Activated effector memory CD4-positive, alpha-beta T cell treated with Interleukin-2 at 50 U/mL for 16 hours (primary cell): ENCODE measurements around the gene SKI.
A peak's percentile ranks its signal among the peaks of the same experiment; 100 is the strongest.
"Not testable (repeated sequence)": the region's sequence is repeated elsewhere in the genome, so short reads cannot be mapped to it uniquely, and the experiment has no call there.

ENCODE experiments used
- DNase-seq: peaks from one replicate; pipeline ENCODE4 v3.0.0-alpha.2; 2020

SKI gene

DNA sequence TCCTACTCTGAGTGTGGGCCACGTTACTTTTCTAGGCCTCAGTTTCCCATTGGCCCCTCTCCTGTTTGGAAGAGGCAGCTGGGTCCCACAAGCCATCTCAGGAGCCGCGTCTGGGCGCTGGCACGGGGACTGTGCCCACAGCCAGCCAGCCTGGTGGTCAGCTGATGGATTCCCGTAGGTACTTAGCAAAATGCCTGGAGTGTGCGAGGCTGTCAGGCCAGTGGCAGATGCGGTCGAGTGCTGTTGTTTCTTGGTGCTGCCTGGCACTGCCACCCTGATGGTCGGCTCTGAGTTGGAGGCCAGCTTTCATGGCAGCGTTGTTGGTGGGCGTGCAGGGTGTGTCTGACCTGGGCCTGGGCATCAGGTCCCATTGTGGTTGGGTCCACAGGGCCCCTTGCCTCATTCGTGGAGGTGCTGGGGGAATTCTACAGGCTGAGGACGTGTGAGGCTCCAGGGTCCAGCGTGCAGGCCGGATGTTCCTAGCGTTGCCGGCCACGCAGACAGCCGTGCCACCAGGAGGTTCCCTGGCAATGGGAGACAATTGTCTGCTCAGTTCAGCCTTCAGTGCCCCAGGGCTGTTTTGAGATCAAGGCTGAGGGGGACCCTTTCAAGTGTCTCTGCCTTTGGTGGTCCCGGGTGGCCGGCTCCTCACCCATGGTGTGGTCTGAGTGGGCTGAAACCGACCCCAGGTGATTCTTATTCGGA is 20.9 kb downstream of the SKI start:
- DNase-seq, result no peak

DNA sequence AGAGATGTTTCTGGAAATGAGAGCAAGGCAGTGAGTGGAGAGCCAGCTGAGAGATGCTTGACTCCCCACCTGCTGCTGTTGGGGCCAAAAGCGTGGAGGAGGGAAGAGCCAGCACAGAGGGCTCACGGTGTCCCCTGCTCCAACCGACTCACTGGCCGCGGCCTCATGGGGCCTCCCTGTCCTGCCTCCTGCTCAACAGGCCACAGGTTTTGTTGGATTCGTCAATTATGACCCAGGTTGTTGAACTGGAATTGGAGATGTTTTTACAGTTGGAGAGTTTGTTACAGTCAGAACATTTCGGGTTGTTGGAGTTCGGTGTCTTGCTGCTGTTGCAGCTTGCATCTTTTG is 21.4 kb downstream of the SKI start:
- DNase-seq, result no peak

DNA sequence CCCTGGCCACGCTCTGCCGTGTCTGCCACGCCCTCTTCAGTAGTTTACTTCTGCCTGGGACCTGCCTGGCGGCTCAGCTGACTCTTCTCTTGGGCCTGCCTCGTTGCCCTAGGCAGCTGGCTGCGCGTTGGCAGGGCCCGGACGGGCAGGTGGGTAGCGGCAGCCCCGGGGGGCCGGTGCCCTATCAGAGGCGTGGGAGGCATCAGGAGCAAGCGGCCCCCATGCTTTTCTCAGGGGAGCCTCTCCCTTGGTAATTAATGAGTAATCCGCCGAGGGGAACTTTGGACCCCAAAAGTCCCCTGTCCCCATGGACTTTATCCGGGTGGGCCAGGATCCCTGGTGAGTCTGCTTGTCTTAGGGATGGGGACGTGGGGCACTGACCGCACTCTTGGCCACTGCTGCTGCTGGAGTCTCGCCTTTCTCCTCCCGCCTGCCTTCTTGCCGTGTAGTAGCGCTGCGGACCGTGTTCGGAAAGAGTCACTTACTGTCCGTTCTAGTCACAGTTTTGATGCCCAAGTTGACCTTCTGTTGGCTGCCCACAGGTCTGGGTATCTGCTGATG is 22.7 kb downstream of the SKI start:
- no peak for DNase-seq

DNA sequence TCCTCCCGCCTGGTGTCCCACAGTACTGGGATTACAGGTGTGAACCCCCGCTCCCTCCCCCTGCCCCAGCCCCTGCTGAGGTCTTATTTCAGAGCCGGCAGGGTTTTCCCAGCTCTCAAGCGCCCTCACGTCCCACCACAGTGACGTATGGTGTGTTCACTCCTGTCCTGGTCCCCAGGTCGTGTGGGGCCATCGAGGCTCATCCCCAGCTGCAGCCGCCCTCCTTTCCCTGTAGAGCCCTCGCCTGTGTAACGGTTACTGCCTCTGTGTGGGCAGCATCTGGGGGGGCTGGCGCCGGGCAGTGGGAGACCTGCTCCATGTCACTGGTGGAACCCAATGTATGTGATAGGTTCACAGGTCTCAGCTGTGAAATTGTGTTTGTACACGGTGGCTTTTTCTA is 23.2 kb downstream of the SKI start:
- no peak for DNase-seq

DNA sequence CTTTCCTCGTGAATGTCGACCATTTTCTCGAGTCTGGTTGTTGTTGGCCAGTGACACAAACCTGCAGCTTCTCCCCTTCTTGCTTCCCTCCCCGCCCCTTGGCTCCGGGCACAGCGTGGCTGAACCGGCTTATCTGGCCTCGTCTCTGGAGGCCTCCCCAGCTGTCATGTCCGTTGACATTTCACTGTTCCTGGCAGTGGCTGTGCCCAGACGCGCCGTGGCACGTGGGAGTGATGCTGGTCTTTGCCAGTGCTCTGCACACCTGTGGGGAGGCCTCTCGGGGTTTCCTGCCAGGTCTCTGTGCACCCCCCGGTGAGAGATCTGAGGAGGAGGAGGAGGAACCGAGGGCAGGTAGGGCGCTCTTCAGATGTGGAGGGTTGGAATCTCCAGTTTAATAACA is 23.7 kb downstream of the SKI start:
- DNase-seq, result no peak

DNA sequence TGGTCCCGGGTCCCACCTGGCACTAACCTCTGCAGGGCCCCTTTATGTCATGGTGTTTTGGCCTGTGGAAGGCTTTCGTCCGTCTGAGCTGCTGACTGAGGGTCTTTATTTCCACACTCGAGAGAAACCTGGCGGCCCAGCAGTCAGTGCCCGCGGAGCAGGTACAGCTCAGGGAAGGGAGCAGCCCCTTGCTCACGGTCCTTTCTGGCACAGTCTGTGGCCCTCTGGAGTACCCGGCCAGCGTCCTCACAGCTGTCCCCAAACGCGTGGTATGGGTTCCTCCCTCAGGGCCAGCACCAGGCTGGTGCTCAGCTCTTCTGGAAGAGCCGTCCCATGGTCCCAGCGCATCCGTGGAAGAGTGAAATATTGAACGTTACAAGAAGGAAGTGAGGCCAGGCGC is 24.3 kb downstream of the SKI start:
- DNase-seq, result no peak

DNA sequence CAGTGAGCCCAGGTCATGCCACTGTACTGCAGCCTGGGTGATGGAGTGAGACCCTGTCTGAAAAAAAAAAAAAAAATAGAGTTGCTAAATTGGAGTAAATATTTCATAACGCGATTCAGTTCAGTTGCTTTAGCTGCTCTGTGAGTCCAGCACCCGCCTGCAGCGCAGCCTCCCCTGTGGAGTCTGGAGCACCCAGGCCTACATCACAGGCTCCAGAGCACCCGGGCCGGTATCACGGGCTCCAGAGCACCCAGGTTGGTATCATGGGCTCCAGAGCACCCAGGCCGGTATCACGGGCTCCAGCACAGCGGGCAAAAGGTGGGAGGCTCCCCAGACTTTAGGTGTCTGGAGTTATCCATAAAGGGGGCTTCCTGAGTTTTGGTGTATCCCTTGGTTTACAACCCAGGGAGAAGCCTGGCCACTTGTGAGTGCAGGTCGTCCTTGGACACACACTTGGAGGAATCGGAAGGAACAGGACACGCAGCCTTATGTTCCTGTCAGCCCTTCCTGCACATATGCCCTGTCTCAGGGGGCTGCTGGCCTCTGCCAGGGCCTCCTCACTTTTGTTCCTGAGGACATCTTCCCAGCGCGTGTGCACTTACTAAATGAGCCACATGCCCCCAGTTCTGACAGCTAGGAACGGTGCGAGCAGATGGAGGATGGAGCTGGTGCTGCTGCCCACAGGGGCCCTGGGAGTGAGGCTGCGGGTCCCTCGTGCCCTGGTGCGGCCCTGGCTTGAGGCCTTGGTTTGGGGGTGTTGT is 25.1 kb downstream of the SKI start:
- no peak for DNase-seq

DNA sequence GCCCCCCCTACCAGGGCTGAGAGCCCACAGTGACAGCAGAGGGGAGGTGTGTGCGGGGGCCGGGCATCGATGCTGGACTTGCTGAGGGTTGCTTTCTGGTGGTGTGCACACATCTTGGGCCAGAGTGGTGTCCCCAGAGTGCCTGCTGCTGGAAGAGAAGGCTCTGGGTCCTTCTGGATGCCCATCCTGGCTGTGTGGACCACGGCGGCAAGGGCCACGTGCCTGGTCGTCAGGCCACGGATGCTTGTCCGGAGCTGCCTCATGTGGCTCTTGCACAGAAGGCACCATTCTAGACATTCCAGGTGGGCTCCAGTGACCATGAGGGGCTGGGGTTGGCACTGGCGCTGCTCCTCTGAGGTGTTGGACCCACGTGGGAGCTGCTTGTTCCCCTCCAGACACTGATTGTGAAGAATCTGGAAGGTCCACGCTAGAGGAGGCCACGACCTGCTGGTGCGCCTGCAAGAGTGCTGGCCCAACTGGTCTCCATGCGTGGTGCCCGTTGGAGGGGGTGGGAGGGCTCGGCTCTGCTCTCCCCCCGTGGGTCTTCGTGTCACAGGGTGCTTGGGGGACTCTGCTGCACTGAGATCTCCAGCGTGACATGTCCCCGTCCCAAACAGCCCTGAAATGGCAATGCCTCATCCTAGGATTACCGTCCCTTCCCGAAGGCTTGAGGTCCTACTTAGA is 25.8 kb downstream of the SKI start:
- DNase-seq, result no peak

DNA sequence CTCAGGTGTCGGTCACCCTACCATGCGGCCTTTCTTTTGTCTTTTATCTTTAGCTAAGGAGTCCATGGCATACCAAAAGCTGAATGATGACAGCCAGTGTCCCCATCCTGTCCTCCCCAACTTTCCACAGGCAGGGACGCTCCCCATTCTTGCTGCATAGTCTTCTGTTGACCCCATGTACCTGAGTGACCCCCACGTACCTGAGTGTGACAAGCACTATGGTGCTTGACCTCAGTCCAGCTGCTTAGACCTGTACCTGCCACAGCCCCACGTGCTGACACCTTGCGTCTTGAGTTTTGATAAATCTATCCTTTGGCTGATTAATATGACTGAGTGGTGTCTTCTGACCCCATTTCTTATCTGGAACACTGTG is 26.9 kb downstream of the SKI start:
- no peak for DNase-seq

DNA sequence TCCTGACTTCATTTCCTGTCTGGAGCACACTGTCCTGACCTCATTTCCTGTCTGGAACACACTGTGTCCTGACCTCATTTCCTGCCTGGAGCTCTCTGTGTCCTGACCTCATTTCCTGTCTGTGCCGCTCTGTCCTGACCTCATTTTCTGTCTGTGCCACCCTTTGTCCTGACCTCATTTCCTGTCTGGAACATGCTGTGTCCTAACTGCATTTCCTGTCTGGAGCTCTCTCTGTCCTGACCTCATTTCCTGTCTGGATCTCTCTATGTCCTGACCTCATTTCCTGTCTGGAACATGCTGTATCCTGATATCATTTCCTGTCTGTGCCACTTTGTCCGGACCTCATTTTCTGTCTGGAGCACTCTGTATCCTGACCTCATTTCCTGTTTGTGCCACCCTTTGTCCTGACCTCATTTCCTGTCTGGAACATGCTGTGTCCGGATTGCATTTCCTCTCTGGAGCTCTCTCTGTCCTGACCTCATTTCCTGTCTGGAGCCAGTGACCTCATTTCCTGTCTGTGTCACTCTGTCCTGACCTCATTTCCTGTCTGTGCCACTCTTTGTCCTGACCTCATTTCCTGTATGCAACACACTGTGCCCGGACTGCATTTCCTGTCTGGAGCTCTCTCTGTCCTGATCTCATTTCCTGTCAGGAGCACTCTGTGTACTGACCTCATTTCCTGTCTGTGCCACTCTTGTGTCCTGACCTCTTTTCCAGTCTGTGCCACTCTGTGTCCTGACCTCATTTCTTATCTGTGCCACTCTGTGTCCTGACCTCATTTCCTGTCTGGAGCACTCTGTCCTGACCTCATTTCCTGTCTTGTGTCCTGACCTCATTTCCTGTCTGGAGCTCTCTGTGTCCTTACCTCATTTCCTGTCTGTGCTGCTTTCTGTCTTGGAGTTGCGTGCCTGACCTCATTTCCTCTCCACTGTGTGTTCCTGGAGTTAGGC is 27.6 kb downstream of the SKI start:
- peak; percentile 64 for DNase-seq

DNA sequence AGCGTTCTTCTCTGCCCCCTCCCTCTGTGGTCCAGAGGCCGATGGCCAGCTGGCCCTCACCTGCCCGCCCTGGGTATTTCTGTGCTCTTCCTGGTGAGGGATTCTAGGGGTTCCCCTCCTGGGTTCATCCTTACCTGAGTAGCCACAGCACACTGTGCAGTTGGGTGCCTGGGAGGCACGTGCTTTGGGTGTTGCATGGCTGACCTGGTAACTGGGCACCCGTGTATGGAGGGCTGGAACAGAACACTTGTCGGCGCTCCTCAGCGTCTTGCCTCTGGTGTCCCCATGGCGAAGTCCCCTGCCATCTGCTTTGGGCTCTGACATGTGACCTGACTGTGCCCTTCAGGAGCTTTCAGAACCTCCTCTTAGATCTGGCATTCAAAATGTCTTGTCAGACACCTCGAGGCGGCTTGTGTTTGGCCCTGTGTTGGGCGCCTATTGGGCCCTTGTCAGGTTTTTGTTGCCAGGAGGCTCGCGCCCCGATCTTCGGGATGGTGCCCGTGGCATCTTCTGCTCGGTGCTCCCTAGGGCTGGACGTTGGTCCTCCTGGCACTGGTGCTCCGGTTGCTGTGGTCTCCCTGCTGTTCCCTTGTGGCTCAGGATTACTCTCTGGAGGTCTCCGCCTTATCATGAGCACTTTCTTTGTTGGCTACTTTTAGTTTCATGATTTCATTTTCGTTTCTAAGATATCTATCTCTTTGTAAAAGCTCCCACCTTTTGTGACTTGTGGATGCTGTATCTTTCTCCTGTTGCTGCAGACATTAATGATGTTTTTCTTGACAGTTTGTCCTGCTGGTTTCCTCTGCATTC is 28.5 kb downstream of the SKI start:
- DNase-seq, result no peak

DNA sequence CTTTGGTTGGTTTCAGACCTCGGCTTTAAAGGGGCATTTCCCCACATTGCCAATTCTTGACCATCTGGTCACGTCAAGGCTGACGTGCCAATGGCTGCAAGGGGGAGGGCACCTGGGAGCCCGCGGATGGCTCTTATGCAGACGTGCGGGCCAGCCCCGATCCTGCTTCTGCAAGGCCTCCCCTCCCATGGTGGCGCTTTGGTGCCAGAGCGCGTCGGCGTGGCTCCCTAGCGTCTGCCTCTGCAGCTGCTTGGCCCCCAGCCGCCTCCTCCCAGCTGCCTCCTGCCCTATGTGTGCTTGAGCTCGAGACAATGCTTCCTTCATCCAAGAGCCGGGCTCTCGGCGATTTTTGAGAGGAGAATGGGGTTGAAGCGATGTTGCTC is 29.1 kb downstream of the SKI start:
- DNase-seq, result no peak

DNA sequence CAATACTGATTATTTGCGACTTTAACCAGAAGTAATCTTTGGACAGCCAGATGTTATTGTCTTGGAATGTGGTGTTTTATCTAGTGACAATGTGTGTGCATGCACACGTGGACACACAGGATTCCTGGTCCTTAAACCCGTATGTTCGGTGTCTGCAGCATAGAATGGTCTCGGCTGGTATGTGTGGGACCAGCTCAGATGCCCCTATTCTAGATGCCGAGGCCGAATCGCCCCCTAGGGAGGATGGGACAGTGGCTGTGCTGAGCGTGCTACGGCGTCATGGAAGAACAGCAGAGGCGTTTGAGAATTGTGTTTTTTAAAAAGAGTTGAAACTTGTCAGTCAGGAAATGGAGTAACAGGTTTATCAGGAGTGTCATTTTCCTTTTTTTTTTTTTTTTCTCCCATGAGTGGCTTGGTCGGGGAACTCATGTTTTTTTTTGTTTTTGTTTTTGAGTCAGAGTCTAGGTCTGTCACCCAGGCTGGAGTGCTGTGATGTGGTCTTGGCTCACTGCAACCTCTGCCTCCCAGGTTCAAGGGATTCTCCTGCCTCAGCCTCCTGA is 30.1 kb downstream of the SKI start:
- no peak for DNase-seq

DNA sequence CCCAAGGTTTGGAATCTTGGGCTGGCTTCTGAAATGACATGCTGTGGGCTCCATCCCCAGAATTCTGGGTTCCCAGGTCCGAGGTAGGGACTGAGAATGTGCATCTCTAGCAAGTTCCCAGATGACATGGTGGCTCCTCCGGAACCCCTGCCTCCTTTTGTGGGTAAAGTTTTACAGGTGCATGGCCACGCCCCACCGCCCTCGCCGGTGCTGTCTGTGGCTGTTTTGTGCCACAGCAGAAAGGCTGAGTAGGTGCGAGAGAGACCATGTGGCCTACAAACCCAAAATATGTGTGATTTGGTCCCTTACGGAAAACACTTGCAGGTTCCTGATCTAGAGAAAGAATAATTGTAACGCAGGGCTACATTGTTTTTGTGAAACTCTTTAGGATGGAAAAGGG is 30.9 kb downstream of the SKI start:
- peak; percentile 50 for DNase-seq

DNA sequence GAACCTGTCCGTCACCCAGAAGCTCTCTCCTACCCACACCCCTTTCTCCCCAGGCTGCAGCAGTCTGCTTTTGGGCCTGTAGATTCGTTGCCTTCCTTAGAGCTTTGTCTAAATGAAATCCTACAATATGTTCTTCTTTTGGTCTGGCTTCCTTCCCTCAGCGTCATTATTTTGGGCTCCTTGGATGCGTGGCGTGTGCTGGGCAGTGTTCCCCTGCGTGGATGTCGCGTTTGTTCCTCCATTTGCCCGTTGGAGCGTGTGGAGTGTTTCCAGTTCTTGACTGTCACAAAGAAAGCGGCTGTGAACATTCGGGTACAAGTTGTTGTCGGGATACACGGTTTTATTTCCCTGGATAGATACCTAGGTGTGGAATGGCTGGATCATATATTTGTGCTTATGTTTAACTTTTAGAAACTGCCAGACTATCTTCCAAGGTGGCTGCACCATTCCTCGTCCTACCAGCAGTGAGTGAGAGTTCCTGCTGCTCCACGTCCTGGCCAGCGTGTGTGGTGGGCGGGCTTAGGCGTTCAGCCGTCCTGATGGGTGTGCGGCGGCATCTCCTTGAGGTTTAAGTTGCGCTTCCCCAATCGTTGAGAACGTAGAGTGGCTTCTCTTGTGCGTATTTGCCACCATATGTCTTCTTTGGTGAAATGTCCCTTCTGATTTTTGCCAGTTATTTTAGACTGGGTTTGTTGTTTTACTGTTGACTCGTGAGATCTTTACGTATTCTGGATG is 31.7 kb downstream of the SKI start:
- DNase-seq, result no peak

DNA sequence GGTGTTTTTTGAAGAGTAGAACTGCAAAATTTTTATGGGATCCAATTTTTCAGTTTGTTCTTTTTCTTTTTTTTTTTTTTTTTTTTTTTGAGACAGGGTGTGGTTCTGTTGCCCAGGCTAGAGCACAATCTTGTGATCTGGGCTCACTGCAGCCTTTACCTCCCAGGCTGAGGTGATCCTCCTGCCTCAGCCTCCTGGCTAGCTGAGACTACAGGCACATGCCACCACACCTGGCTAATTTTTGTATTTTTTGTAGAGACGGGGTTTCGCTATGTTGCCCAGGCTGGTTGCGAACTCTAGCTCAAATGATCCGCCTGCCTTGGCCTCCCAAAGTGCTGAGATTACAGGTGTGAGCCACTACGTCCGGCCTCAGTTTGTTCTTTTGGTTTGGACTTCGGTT is 32.4 kb downstream of the SKI start:
- DNase-seq, result not testable (repeated sequence)

DNA sequence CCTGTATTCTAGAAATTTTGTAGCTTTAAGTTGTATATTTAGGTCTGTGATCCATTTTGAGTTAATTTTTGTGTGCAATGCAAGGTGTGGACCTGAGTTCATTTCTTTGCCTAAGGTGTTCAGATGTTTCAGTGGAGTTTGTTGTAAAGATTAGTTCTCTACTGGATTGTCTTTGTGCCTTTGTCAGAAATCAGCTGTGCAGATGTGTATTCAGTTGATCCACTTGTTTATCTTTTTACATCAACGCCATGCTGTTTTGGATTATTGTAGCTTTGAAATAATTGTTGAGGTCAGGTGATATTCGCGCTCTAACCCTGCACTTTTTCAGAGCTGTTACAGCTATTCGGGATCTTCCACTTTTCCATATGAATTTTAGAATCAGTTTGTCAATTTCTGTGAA is 32.8 kb downstream of the SKI start:
- no peak for DNase-seq

DNA sequence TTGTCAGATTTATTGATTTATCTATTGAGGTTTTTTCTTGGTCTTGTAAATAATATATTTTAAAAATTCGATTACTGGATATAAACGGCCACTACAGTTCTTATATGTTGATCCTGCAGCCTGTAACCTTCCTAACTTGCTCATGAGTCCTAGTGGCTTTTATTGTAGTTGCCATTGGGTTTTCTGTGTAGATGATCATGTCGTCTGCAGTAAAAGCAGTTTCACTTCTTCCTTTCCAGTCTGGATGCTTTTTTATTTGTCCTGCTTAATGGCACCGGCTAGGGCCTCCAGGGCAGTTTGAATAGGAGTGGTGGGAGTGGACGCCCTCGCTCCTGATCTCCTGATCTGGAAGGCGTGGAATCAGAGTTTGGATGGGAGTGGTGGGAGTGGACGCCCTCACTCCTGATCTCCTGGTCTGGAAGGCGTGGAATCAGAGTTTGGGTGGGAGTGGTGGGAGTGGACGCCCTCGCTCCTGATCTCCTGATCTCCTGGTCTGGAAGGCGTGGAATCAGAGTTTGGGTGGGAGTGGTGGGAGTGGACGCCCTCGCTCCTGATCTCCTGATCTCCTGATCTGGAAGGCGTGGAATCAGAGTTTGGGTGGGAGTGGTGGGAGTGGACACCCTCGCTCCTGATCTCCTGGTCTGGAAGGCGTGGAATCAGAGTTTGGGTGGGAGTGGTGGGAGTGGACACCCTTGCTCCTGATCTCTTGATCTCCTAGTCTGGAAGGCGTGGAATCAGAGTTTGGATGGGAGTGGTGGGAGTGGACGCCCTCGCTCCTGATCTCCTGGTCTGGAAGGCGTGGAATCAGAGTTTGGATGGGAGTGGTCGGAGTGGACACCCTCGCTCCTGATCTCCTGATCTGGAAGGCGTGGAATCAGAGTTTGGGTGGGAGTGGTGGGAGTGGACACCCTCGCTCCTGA is 33.6 kb downstream of the SKI start:
- DNase-seq, result not testable (repeated sequence)

DNA sequence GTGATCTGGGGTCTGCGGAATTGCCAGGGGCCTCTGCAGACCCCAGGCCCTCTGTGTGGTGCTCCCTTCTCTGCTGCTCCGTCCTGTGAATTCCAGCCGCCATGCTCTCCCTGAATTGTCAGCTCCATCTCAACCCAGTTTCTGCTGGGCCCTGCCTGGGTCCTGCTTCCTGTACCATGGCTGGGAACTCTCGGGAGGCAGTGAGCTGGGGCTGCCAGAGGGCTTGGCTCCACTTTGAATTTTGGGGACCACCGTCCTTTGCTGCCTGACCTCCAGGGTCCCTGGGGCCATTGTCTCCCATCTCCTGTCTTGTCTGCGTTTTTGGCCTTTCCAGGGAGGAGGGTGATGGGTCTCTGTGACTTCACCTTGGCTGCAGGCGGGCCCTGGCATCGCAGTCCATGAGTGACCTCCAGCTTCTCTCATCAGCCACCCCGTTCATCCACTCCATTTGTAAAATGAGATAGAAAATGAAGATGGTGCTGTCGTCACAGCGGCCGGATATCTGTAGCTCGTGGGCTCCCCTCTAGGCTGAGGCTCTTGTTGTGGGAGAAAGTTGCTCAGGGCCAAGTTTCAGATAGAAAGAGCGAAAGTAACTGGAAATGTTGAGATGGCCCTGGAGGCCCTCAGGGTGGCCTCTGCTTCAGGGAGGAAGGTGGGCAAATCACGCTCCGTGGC is 38.3 kb downstream of the SKI start:
- DNase-seq, result no peak
